GM18511 (cell line): ENCODE data around the gene CADPS.

ENCODE experiments used
- ATAC-seq: cut with Tn5 transposase; IDR thresholded peaks from one replicate; pipeline ENCODE4 v1.9.1; 2021; ENCODE audit warnings: mild to moderate bottlenecking, moderate library complexity; ENCODE audit not compliant: unreplicated experiment

Gene CADPS

GRCh38 chr3:62454916-62455315, 420.3 kb downstream of the CADPS start:
- ATAC-seq = no peak

- no peak for ATAC-seq
Measured at GRCh38 chr3:62453448-62453847, 421.8 kb downstream of the CADPS start.

GRCh38 chr3:62451211-62451887, 423.9 kb downstream of the CADPS start:
- ATAC-seq = no peak

GRCh38 chr3:62446337-62446940, 428.8 kb downstream of the CADPS start:
- ATAC-seq = peak; percentile 85

- ATAC-seq = no peak
Measured at GRCh38 chr3:62445275-62445674, 429.9 kb downstream of the CADPS start.

- ATAC-seq = no peak
Measured at GRCh38 chr3:62439978-62440377, 435.2 kb downstream of the CADPS start.

GRCh38 chr3:62439176-62439813, 435.9 kb downstream of the CADPS start:
- ATAC-seq = no peak

- ATAC-seq = no peak
Measured at GRCh38 chr3:62436785-62437184, 438.4 kb downstream of the CADPS start.

- no peak for ATAC-seq
Measured at GRCh38 chr3:62433396-62433795, 441.8 kb downstream of the CADPS start.

GRCh38 chr3:62421207-62421606, 454.0 kb downstream of the CADPS start:
- ATAC-seq = no peak

GRCh38 chr3:62416144-62416543, 459.1 kb downstream of the CADPS start:
- no peak for ATAC-seq

GRCh38 chr3:62415312-62415801, 459.9 kb downstream of the CADPS start:
- no peak for ATAC-seq

GRCh38 chr3:62414786-62415185, 460.4 kb downstream of the CADPS start:
- ATAC-seq = no peak

GRCh38 chr3:62413687-62414086, 461.5 kb downstream of the CADPS start:
- no peak for ATAC-seq

- ATAC-seq = no peak
Measured at GRCh38 chr3:62406945-62407344, 468.3 kb downstream of the CADPS start.

- no peak for ATAC-seq
Measured at GRCh38 chr3:62405566-62405965, 469.6 kb downstream of the CADPS start.

- no peak for ATAC-seq
Measured at GRCh38 chr3:62405135-62405534, 470.1 kb downstream of the CADPS start.

GRCh38 chr3:62404321-62404720, 470.9 kb downstream of the CADPS start:
- ATAC-seq = no peak

GRCh38 chr3:62403765-62404164, 471.5 kb downstream of the CADPS start:
- no peak for ATAC-seq

- ATAC-seq = no peak
Measured at GRCh38 chr3:62392626-62393292, 482.5 kb downstream of the CADPS start.

GRCh38 chr3:62387251-62387650, 488.0 kb downstream of the CADPS start:
- ATAC-seq = no peak
